ENCODE results near the gene DAB1. TPM values are rescaled to one million over a fixed set of nuclear protein-coding genes. Genes with fewer than 3 reads are reported as not detected.
"Not testable (repeated sequence)": the region's sequence is repeated elsewhere in the genome, so short reads cannot be mapped to it uniquely, and the experiment has no call there.

The DAB1 gene
- total RNA-seq, 1 donor from 2014 or later, result not detected

GRCh38 chr1:57124768-57125446, 299.0 kb downstream of the DAB1 start:
- DNase-seq (ENCODE audit: low read depth, low spot score), result no peak

DNA sequence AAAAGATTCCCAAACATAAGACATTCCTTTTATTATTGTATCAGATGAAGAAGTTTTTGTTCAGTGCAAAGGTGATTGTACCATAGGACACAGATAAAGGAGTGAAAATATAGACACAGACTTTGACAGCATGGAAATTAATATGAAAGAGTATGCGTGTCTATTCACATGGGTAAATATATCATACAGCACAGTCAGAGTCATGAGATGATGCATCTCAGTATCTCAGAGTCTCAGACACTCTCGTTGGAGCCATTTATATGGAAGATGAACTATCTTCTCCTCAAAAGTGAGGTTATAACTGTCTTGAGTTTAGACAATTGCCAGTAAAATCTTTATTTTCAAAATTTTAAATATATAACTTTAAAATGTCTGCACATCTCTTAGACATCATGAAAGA, 299.7 kb downstream of the DAB1 start:
- no peak for DNase-seq (ENCODE audit: low read depth, low spot score)

GRCh38 chr1:57122031-57122430, 301.8 kb downstream of the DAB1 start:
- no peak for DNase-seq (ENCODE audit: low read depth, low spot score)

DNA sequence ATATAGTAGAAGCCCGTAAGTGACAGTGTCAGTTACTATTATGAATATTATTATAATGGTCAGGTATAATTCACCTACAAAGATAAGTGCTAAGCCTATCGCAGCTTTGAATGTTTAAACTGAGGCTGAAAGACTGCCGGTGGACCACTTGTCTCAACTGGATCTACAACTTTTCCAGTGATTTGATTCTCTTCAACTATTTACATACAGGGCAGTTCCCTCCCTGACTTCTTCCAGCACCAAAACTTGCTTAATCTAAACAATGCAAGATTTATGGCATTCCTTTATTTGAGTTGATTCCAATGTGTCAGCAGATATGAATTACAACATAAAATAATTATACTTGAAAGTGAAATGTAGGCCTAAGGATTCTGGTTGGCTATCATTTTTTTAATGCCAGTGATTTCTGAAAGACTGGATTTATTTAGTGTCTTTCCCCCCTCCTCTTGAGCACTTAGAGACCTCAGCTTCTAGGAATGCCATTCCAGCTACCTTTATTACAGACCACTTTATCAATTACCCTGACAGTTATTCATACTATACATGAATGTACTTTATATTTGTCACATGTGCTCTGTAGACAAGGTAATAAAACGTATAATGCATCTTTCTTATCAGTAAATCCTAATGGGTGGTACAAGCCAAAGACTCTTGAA, 304.8 kb downstream of the DAB1 start:
- DNase-seq (ENCODE audit: low read depth, low spot score), result no peak

DNA sequence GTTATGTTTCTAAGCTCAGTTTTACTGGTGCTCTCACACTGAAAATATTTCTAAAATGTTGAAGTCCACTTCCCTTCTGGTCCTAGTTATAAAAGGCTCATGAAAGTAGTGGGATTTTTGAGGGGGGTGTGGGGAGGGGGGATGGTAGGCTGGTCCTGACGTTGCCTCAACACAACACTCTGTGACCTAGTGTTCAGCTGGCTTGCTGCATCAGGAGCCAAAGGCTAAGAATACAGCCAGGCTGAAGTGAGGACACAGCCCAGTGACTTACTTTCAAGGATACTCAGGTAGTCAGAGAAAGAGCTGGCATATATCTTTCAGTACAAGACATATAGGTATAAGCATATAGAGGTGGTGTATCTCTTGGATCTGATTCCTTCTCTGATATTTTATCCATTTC, 306.1 kb downstream of the DAB1 start:
- DNase-seq (ENCODE audit: low read depth, low spot score), result no peak

GRCh38 chr1:57116871-57117270, 307.0 kb downstream of the DAB1 start:
- no peak for DNase-seq (ENCODE audit: low read depth, low spot score)

GRCh38 chr1:57115030-57115614, 308.7 kb downstream of the DAB1 start:
- no peak for DNase-seq (ENCODE audit: low read depth, low spot score)

GRCh38 chr1:57112148-57112547, 311.7 kb downstream of the DAB1 start:
- no peak for DNase-seq (ENCODE audit: low read depth, low spot score)

DNA sequence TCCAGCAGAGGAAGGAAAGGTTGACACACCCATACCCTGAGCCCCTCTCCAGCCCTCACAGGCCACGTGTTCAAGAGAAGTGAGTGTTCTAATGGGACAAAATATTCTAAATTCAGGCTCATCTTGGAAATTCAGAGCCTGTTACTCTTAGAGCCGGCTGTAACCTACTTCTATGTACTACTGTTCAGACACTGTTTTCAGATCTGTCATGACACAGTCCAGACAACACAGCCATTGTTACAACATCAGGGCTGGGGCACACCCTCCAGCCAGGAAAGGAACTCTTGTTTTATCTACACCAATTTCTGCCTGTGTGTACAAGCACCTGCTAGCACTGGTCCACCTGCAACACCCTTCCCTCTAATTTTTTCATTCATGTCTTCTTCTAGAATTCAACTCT, 312.7 kb downstream of the DAB1 start:
- DNase-seq (ENCODE audit: low read depth, low spot score), result no peak

DNA sequence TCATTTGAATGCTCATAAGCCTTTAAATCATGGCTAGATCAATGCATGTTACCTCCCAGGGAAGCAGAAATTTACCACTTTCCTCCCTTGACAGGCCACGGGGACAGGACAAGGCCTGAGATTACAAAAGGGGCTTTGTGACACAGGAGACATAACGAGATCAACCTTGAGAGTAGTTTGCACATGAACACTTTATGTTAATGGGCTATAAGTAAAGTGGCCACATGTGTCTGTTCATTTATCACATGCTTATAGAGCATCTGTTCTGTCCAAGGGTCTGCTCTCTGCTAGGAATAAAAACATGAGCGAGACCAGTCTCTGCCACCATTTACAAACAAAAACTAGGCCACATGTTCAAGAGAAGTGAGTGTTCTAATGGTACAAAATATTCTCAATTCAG, 314.0 kb downstream of the DAB1 start:
- no peak for DNase-seq (ENCODE audit: low read depth, low spot score)

GRCh38 chr1:57109247-57109646, 314.6 kb downstream of the DAB1 start:
- DNase-seq (ENCODE audit: low read depth, low spot score), result no peak

DNA sequence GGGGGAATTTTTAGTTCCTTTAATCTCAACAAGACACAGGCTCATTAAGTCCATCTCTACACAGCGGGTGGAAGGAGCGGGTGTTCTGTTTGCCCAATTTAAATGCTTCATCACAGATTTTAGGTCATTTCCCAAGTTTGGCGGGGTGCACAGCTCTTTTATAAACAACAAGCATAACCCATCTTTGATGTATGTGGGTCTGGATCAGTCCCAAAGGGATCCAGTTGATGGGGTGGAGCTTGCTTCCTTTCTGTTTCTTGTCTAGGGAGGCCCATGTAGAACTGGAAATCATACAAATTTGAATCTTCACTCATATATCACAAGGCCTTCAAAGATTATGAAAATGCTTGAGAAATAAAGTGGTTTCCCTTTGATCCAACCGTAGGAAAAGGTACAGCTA, 317.6 kb downstream of the DAB1 start:
- no peak for DNase-seq (ENCODE audit: low read depth, low spot score)

DNA sequence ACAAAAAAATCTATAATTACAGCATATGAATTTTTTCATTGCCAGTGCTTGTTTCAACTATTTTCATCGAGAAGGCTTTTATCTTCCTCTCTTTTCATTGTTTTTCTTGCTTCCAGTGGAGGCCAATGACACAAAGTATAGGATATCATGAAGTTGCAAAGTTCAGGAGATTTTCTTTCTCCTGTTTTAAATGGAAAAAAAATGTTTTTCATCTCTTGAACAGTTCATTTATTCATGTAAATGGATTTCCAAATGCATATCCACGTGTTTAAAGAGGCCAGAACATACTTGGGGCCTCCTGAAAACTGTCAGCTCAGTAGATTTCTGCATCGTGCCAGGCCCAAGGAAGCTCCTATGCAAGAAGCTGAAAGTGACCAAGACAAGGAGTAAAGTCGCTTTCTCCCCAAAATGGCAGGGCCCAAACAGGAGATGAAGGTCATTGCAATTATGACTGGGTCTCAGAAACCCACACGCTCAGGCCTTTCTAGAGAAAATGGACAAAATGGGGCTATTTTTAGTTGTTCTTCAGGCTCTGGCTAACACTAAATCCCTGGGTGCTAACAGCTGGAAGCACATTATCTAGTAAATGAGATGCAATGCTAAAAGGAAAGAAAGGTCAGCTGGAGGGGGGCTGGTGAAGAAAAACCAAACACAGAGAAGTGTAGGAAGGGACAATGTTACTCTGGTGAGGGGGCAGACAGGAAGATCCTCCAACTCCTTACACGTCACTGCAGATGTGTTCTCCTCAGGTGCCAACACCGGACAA, 321.1 kb downstream of the DAB1 start:
- DNase-seq (ENCODE audit: low read depth, low spot score), result no peak

DNA sequence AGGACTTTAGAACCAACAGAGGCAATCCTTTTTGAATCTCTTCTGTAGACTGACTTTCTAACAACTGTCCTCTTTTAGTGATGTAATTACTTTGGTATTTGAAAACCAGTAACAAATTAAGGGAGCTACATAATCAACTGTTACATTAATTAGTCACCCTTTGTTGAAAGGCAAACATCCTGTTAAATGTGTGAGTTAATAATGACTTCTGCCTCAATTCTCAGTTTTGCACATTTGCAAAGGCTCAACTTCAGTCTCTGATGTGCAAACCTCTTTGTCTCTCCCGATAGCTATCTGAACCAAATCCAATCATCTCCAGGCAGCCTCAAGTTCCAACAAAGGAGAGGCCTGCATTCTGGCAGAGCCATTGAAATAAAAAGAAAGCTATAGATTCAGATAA, 322.7 kb downstream of the DAB1 start:
- no peak for DNase-seq (ENCODE audit: low read depth, low spot score)

GRCh38 chr1:57094749-57095148, 329.1 kb downstream of the DAB1 start:
- no peak for DNase-seq (ENCODE audit: low read depth, low spot score)

DNA sequence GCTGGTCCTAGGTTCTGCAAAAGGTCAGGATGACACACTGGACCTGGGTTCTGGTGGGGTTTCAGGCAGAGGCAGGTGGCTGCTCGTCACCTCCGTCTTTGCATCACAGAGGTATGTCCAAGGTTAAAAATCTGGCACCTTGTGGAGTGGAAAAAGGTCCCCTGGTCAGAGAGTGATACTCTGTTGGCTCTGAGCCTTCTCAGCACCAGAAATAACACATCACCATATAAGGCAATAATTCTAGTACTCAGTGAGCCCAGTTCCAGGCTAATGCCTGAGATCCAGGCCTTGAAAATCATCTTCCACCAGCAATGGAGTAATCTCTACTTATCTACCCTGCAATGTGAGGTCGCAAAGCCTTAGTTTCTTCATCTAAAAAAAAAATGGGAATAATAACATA, 330.7 kb downstream of the DAB1 start:
- no peak for DNase-seq (ENCODE audit: low read depth, low spot score)

DNA sequence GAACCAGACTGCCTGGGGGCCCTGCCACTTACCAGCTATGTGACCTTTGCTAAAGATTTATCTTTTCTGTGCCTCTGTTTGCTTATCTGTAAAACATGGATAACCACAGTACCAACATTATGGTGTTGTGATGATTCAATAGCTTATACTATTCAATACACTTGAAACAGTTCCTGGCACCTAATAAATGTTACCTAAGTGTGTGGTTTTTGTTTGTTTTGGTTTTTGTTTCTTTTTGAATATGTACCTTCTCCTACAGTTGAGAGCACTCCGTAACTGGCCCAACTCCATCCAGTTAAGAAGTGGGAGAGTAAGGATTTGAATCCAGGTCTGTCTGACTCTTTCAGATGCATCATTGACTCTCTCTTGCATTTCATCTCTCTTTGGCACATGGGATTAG, 332.2 kb downstream of the DAB1 start:
- DNase-seq (ENCODE audit: low read depth, low spot score), result no peak

- no peak for DNase-seq (ENCODE audit: low read depth, low spot score)
These were observed 334.0 kb downstream of the DAB1 start for GRCh38 chr1:57089855-57090254.

DNA sequence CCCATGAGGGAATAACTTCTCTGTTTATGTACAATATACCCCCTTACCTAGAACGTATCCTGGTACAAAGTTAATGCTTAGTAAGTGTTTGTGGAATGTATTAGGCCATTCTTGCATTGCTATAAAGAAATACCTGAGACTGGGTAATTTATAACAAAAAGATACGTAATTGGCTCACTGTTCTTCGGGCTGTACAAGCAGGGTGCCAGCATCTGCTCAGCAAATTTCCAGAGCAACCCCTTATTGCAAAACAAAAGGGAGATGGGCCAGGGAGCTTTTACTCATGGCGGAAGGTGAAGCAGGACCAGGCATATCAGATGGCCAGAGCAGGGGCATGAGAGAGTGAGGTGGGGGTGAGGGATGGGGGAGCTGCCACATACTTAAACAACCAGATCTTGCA, 334.6 kb downstream of the DAB1 start:
- DNase-seq (ENCODE audit: low read depth, low spot score), result no peak

- DNase-seq (ENCODE audit: low read depth, low spot score), result no peak
These were observed 335.2 kb downstream of the DAB1 start for GRCh38 chr1:57088653-57089052.

GRCh38 chr1:57087660-57088059, 336.2 kb downstream of the DAB1 start:
- not testable (repeated sequence) for DNase-seq (ENCODE audit: low read depth, low spot score)

GRCh38 chr1:57086154-57086553, 337.7 kb downstream of the DAB1 start:
- no peak for DNase-seq (ENCODE audit: low read depth, low spot score)
